ENCODE data around the gene CYP4Z1.
"Not testable (repeated sequence)": the region's sequence is repeated elsewhere in the genome, so short reads cannot be mapped to it uniquely, and the experiment has no call there.

The CYP4Z1 gene

GRCh38 chr1:47129489-47130230, 62.6 kb downstream of the CYP4Z1 start:
- DNase-seq: not testable (repeated sequence)

- not testable (repeated sequence) for DNase-seq
These were observed 65.6 kb downstream of the CYP4Z1 start for GRCh38 chr1:47132665-47133064.

GRCh38 chr1:47137198-47137597, 70.2 kb downstream of the CYP4Z1 start, which contains the start of gene CYP4A22:
Gene CYP4A22 (plus strand): TSS chr1:47137441. CDS start chr1:47137486, 45 bp downstream.
- no peak for DNase-seq

GRCh38 chr1:47137925-47138615, 71.0 kb downstream of the CYP4Z1 start:
- DNase-seq: no peak

GRCh38 chr1:47140358-47140757, 73.3 kb downstream of the CYP4Z1 start:
- not testable (repeated sequence) for DNase-seq

GRCh38 chr1:47143654-47144053, 76.6 kb downstream of the CYP4Z1 start:
- DNase-seq: peak; percentile 8

- DNase-seq: not testable (repeated sequence)
These were observed 79.5 kb downstream of the CYP4Z1 start for GRCh38 chr1:47146495-47146894.

GRCh38 chr1:47147047-47147785, 80.2 kb downstream of the CYP4Z1 start:
- DNase-seq: peak; percentile 9

GRCh38 chr1:47149162-47149561, 82.1 kb downstream of the CYP4Z1 start:
- DNase-seq: peak; percentile 96

- DNase-seq: not testable (repeated sequence)
These were observed 89.4 kb downstream of the CYP4Z1 start for GRCh38 chr1:47156457-47156856.

GRCh38 chr1:47157957-47158356, 90.9 kb downstream of the CYP4Z1 start:
- DNase-seq: not testable (repeated sequence)

- no peak for DNase-seq
These were observed 93.7 kb downstream of the CYP4Z1 start for GRCh38 chr1:47160716-47161115.

- peak; percentile 22 for DNase-seq
These were observed 94.4 kb downstream of the CYP4Z1 start for GRCh38 chr1:47161298-47162040.

GRCh38 chr1:47164552-47164951, 97.5 kb downstream of the CYP4Z1 start:
- no peak for DNase-seq
